ENCODE results near the gene NRL. TPM values are rescaled to one million over a fixed set of nuclear protein-coding genes. Genes with fewer than 3 reads are reported as not detected.
A peak's percentile ranks its signal among the peaks of the same experiment; 100 is the strongest.

Gene NRL
- total RNA-seq, 1 experiment from 2014 or later = 1.3 TPM

GRCh38 chr14:24141097-24141880 lies 26.5 kb upstream of the NRL start, which contains the start of gene EMC9 (continued):
- TF ChIP-seq ZNF281 (CRISPR knock-in tag; IDR thresholded peaks at IDR 0.05) = no peak; the same call in 1 of the 2 replicates
- no peak for TF ChIP-seq ZMAT4 (CRISPR knock-in tag; IDR thresholded peaks at IDR 0.05)
- no peak for TF ChIP-seq SMAD4 (CRISPR knock-in tag; IDR thresholded peaks at IDR 0.05)
- TF ChIP-seq ZBTB43 (CRISPR knock-in tag; IDR thresholded peaks at IDR 0.05) = peak; percentile 77; the same call in 1 of the 2 replicates
- no peak; the same call in 1 of the 2 replicates for TF ChIP-seq ZNF232 (CRISPR knock-in tag; IDR thresholded peaks at IDR 0.05)
- TF ChIP-seq ZNF512 (CRISPR knock-in tag; IDR thresholded peaks at IDR 0.05; ENCODE audit: borderline replicate concordance) = no peak
- TF ChIP-seq CREB1 (CRISPR knock-in tag; IDR thresholded peaks at IDR 0.05) = 0 out of 2 replicates have a peak, but pooled peaks have one; percentile 9
- TF ChIP-seq MXD4 (CRISPR knock-in tag; IDR thresholded peaks at IDR 0.05; ENCODE audit: borderline replicate concordance) = no peak
- TF ChIP-seq ZSCAN18 (CRISPR knock-in tag; IDR thresholded peaks at IDR 0.05) = no peak
- TF ChIP-seq NFATC4 (CRISPR knock-in tag; IDR thresholded peaks at IDR 0.05) = no peak
- peak; percentile 98 for TF ChIP-seq MYBL2 (CRISPR knock-in tag; IDR thresholded peaks at IDR 0.05)

GRCh38 chr14:24139272-24139934 lies 24.7 kb upstream of the NRL start:
- Mint-ChIP-seq H3K27ac (peak overlapping the region; percentile 53; the same call in 1 of the 2 replicates), H3K9me3 (no peaks in the 10 kb centered on the region), H3K4me3 (peak overlapping the region; percentile 95), H3K4me1 (peaks cover 31% of the 10 kb centered on the region), H3K27me3 (ENCODE audit: low read depth) (no peaks in the 10 kb centered on the region), H3K36me3 (peaks cover 36% of the 10 kb centered on the region)
- peak; percentile 48 for TF ChIP-seq GABPB1 (CRISPR knock-in tag; IDR thresholded peaks at IDR 0.05)
- no peak for TF ChIP-seq SP1 (CRISPR knock-in tag; conservative IDR thresholded peaks at IDR 0.05)
- ChIA-PET CTCF (interaction anchor here (0.7 to 1.4 kb wide), 2 partner anchors 18 to 21 kb away, joined by 3 to 5 read pairs; partner anchors contain the start of gene IRF9), POLR2A (interaction anchor here (0.6 kb wide), 1 partner anchor 496 kb away, joined by 3 read pairs; no protein-coding TSS in a partner anchor)
- DNase-seq (ENCODE audit: low spot score) (no peak), ATAC-seq (no peak)
